ENCODE measurements around the gene TNS3.
"Not testable (repeated sequence)": the region's sequence is repeated elsewhere in the genome, so short reads cannot be mapped to it uniquely, and the experiment has no call there.

Gene TNS3

GRCh38 chr7:47581804-47582763 is at the start of gene TNS3:
Gene TNS3 (minus strand): TSS chr7:47582111. CDS start chr7:47439636, 142,475 bp downstream.
- no peak for DNase-seq (ENCODE audit: low read depth in 1 of 2, low spot score in 1 of 2)

- DNase-seq (ENCODE audit: low read depth in 1 of 2, low spot score in 1 of 2): no peak
Observed at GRCh38 chr7:47631711-47632110, 49.8 kb upstream of the TNS3 start.

- no peak for DNase-seq (ENCODE audit: low read depth in 1 of 2, low spot score in 1 of 2)
Observed at GRCh38 chr7:47627580-47628283, 45.8 kb upstream of the TNS3 start.

GRCh38 chr7:47625861-47626715 is 44.2 kb upstream of the TNS3 start:
- no peak for DNase-seq (ENCODE audit: low read depth in 1 of 2, low spot score in 1 of 2)

- DNase-seq (ENCODE audit: low read depth in 1 of 2, low spot score in 1 of 2): no peak
Observed at GRCh38 chr7:47624689-47625088, 42.8 kb upstream of the TNS3 start.

- no peak for DNase-seq (ENCODE audit: low read depth in 1 of 2, low spot score in 1 of 2)
Observed at GRCh38 chr7:47622946-47623640, 41.2 kb upstream of the TNS3 start.

GRCh38 chr7:47622586-47622945 is 40.7 kb upstream of the TNS3 start:
- no peak for DNase-seq (ENCODE audit: low read depth in 1 of 2, low spot score in 1 of 2)

GRCh38 chr7:47621979-47622561 is 40.2 kb upstream of the TNS3 start:
- no peak for DNase-seq (ENCODE audit: low read depth in 1 of 2, low spot score in 1 of 2)

- DNase-seq (ENCODE audit: low read depth in 1 of 2, low spot score in 1 of 2): no peak
Observed at GRCh38 chr7:47621347-47621746, 39.4 kb upstream of the TNS3 start.

- DNase-seq (ENCODE audit: low read depth in 1 of 2, low spot score in 1 of 2): no peak
Observed at GRCh38 chr7:47619806-47620205, 37.9 kb upstream of the TNS3 start.

- DNase-seq (ENCODE audit: low read depth in 1 of 2, low spot score in 1 of 2): no peak
Observed at GRCh38 chr7:47617131-47617530, 35.2 kb upstream of the TNS3 start.

- DNase-seq (ENCODE audit: low read depth in 1 of 2, low spot score in 1 of 2): no peak
Observed at GRCh38 chr7:47614450-47614849, 32.5 kb upstream of the TNS3 start.

- no peak for DNase-seq (ENCODE audit: low read depth in 1 of 2, low spot score in 1 of 2)
Observed at GRCh38 chr7:47611045-47611511, 29.2 kb upstream of the TNS3 start.

GRCh38 chr7:47610506-47611044 is 28.7 kb upstream of the TNS3 start:
- DNase-seq (ENCODE audit: low read depth in 1 of 2, low spot score in 1 of 2): no peak

GRCh38 chr7:47609803-47610452 is 28.0 kb upstream of the TNS3 start:
- no peak for DNase-seq (ENCODE audit: low read depth in 1 of 2, low spot score in 1 of 2)

- not testable (repeated sequence) for DNase-seq (ENCODE audit: low read depth in 1 of 2, low spot score in 1 of 2)
Observed at GRCh38 chr7:47606593-47607046, 24.7 kb upstream of the TNS3 start.

- no peak for DNase-seq (ENCODE audit: low read depth in 1 of 2, low spot score in 1 of 2)
Observed at GRCh38 chr7:47605816-47606575, 24.1 kb upstream of the TNS3 start.

GRCh38 chr7:47604496-47604890 is 22.6 kb upstream of the TNS3 start:
- DNase-seq (ENCODE audit: low read depth in 1 of 2, low spot score in 1 of 2): no peak
